ENCODE data around the gene TCF3. TPM values are rescaled to one million over a fixed set of nuclear protein-coding genes. Genes with fewer than 3 reads are reported as not detected.

Gene TCF3
- total and polyA plus RNA-seq, 2 of the 8 experiments (the other 6 are each of a cell fraction or from before 2014, with no cell fraction given): 241 to 348 TPM

GRCh38 chr19:1563251-1563650, 89.2 kb downstream of the TCF3 start (continued):
- TF ChIP-seq EP300 (IDR thresholded peaks at IDR 0.05; ENCODE audit: borderline replicate concordance in 1 of 2, low read depth in 2 of 2, low read length in 2 of 2): no peak

Measured in H1 (cell line).